C4-2B (cell line): ENCODE data around the gene DNASE1L1.

Source experiments
- H3K27ac ChIP-seq: fragments of 450-650 bp; 2 replicates; pipeline ENCODE4 v1.5.1; 2017
- ZFX ChIP-seq: fragments of 450-650 bp; IDR thresholded peaks from 2 replicates; pipeline ENCODE4 v1.6.1; 2017
- TF ChIP-seq, protein P1 (sequence below): fragments of 450-650 bp; conservative IDR thresholded peaks from 2 replicates; pipeline ENCODE4 v1.5.1; 2017; ENCODE audit warnings: mild to moderate bottlenecking

The DNASE1L1 gene

DNA sequence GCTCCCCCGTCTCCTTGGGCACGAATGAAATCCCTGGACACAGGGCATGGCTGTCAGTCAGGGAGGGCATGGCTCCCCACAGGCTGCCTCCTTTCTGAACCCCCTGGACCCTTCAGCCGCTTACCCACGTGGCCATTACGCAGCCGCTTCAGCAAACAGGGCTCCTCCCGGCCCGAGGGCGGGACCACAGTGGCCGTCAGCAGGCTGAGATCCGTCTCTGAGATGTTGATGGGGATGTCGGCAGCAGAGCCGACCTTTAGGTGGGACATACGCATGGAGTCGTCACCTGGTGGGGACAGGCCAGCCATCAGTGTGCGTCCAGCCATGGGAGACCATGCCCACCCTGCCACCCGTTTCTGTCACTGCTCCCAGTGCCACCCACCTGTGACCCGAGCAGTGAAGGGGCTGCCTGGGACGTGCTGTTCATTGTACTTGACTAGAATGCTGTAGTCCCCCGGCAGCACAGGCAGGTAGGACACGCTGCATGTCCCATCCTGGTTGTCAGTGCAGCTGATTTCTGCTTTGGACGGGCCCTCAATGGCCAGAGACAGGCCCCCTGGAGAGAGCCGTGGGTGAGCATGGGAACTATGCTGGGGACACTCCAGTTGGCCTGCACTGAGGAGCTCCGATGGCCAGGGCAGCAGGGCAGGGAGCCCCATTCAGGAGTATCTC, 55.7 kb downstream of the DNASE1L1 start:
- no peak overlapping the region for H3K27ac ChIP-seq
- TF ChIP-seq ZFX, result no peak
- TF ChIP-seq, protein P1, sequence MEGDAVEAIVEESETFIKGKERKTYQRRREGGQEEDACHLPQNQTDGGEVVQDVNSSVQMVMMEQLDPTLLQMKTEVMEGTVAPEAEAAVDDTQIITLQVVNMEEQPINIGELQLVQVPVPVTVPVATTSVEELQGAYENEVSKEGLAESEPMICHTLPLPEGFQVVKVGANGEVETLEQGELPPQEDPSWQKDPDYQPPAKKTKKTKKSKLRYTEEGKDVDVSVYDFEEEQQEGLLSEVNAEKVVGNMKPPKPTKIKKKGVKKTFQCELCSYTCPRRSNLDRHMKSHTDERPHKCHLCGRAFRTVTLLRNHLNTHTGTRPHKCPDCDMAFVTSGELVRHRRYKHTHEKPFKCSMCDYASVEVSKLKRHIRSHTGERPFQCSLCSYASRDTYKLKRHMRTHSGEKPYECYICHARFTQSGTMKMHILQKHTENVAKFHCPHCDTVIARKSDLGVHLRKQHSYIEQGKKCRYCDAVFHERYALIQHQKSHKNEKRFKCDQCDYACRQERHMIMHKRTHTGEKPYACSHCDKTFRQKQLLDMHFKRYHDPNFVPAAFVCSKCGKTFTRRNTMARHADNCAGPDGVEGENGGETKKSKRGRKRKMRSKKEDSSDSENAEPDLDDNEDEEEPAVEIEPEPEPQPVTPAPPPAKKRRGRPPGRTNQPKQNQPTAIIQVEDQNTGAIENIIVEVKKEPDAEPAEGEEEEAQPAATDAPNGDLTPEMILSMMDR, result no peak

DNA sequence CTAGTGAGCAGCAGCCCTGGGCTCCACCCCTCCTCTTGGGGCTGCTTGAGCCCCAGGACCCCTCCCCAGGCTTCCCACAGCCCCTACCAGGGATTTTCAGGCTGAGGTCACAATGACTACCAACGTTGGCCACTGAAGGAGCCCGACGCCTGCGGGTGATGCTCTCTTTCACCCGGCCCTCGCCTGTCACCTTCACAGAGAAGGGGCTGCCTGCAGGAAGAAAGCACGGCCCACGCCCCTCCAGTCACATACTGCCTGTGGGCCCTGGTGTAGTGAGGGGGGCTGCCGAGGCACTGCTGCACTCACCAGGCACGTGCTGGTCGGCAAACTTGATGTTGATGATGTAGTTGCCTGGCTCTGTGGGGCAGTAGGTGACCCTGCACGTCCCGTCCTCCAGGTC, 56.6 kb downstream of the DNASE1L1 start:
- TF ChIP-seq ZFX, result no peak
- TF ChIP-seq, protein P1, result no peak
- no peak overlapping the region for H3K27ac ChIP-seq

DNA sequence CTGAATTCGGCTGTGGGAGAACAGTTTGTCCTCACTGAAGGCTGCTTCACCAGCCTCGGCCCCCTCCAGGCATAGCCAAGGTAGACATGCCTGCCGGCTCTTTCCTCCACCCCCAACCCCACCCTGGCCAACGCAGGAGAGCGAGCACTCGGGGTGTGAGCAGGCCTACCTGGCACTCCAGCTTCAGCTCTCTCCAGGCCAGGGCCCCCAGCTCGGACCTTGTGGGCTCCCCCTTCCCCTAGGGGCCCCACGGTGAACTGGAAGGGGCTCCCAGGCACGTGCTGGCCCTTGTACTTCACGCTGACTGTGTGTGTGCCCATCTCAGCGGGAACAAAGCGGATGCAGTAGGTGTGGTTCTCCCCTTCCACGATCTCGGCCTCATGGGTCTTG, 57.0 kb downstream of the DNASE1L1 start:
- no peak for TF ChIP-seq ZFX
- TF ChIP-seq, protein P1, result no peak
- H3K27ac ChIP-seq, result no peak overlapping the region
